ENCODE data around the gene PRDM12. TPM values are rescaled to one million over a fixed set of nuclear protein-coding genes. Genes with fewer than 3 reads are reported as not detected.

Gene PRDM12
- total RNA-seq, 1 donor from 2014 or later, result not detected

Small RNA genes lying within 50 kb of the gene (small RNA-seq; reads per million reads assigned to genes)
- gene AL359092.1 (not detected), gene MIR6856 (not detected)

Other genes with a start within 250 kb of the PRDM12 start
- gene ASS1, start 219.6 kb upstream of the PRDM12 start, total RNA-seq, result 109 TPM
- gene FUBP3, start 85.0 kb upstream of the PRDM12 start, total RNA-seq, result 18.8 TPM
- gene EXOSC2, start 29.2 kb downstream of the PRDM12 start, total RNA-seq, result 27.1 TPM
- 27.7 TPM for gene ABL1, start 170.7 kb downstream of the PRDM12 start, total RNA-seq
- gene QRFP, start 232.2 kb downstream of the PRDM12 start, total RNA-seq, result not detected